ENCODE measurements around the gene BPI. TPM values are rescaled to one million over a fixed set of nuclear protein-coding genes. Genes with fewer than 3 reads are reported as not detected.
"Not testable (repeated sequence)": the region's sequence is repeated elsewhere in the genome, so short reads cannot be mapped to it uniquely, and the experiment has no call there.

The BPI gene
- total and polyA plus RNA-seq, 3 donors from 2014 or later: 9.3 to 29.0 (median 17.5) TPM

DNA sequence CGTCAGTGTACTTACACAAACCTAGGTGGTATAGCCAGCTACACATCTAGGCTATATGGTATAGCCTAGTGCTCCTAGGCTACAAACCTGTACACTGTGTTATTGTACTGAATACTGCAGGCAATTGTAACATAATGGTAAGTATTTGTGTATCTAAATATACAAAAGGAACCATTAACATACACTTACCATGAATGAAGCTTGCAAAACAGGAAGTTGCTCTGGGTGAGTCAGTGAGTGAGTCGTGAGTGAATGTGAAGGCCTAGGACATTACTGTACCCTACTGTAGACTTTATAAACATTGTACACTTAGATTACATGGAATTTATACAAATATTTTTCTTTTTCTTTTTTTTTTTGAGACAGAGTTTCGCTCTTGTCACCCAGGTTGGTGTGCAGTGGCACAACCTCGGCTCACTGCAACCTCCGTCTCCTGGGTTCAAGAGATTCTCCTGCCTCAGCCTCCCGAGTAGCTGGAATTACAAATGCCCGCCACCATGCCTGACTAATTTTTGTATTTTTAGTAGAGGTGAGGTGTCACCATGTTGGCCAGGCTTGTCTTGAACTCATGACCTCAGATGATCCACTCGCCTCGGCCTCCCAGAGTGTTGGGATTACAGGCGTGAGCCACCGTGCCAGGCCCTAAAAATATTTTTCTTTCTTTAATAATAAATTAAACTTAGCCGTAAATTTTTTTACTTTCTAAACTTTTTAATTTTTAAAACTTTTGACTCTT lies 28.0 kb upstream of the BPI start:
- H3K36me3 ChIP-seq (ENCODE audit: low read depth, missing control alignments): no peaks in the 10 kb centered on the region
- H3K4me3 ChIP-seq: no peak overlapping the region
- no peaks in the 10 kb centered on the region for H3K27me3 ChIP-seq
- no peak overlapping the region for H3K27ac ChIP-seq
- H3K9me3 ChIP-seq: no peaks in the 10 kb centered on the region
- intact Hi-C loops (cut with DNase I; ENCODE audit: low total_unique reads): no loop called here
- no peak for DNase-seq
- H3K4me1 ChIP-seq: peaks cover 2% of the 10 kb centered on the region
- 90 to 91% methylated on average over 12 of the region's 12 CpGs for WGBS, 2 donors
- no peak for TF ChIP-seq POLR2A (IDR thresholded peaks at IDR 0.05)
- TF ChIP-seq, protein P1, sequence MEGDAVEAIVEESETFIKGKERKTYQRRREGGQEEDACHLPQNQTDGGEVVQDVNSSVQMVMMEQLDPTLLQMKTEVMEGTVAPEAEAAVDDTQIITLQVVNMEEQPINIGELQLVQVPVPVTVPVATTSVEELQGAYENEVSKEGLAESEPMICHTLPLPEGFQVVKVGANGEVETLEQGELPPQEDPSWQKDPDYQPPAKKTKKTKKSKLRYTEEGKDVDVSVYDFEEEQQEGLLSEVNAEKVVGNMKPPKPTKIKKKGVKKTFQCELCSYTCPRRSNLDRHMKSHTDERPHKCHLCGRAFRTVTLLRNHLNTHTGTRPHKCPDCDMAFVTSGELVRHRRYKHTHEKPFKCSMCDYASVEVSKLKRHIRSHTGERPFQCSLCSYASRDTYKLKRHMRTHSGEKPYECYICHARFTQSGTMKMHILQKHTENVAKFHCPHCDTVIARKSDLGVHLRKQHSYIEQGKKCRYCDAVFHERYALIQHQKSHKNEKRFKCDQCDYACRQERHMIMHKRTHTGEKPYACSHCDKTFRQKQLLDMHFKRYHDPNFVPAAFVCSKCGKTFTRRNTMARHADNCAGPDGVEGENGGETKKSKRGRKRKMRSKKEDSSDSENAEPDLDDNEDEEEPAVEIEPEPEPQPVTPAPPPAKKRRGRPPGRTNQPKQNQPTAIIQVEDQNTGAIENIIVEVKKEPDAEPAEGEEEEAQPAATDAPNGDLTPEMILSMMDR (IDR thresholded peaks at IDR 0.05): no peak

DNA sequence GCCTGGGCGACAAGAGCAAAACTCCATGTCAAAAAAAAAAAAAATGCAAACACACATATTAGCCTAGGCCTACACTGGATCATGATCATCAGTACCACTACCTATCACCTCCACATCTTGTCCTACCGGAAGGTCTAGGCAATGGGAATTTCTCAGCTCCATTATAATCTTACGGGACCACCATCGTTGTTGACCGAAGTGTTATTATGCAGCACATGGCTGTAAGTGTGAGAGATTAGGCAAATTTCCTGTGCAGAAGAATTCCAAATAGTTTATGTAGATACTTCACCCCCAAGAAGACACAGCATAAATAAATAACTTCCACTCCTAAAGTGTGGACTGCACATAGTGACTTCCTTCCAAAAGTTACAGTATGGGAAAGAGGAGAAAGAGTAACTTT lies 26.7 kb upstream of the BPI start:
- H3K4me3 ChIP-seq: no peak overlapping the region
- no peaks in the 10 kb centered on the region for H3K36me3 ChIP-seq (ENCODE audit: low read depth, missing control alignments)
- H3K27ac ChIP-seq: no peak overlapping the region
- H3K4me1 ChIP-seq: no peaks in the 10 kb centered on the region
- no peak for DNase-seq
- TF ChIP-seq POLR2A (IDR thresholded peaks at IDR 0.05): no peak
- TF ChIP-seq, protein P1 (IDR thresholded peaks at IDR 0.05): no peak
- 90 to 95% methylated on average over 5 of the region's 5 CpGs for WGBS, 2 donors
- H3K9me3 ChIP-seq: no peaks in the 10 kb centered on the region
- intact Hi-C loops (cut with DNase I; ENCODE audit: low total_unique reads): no loop called here
- H3K27me3 ChIP-seq: no peaks in the 10 kb centered on the region

DNA sequence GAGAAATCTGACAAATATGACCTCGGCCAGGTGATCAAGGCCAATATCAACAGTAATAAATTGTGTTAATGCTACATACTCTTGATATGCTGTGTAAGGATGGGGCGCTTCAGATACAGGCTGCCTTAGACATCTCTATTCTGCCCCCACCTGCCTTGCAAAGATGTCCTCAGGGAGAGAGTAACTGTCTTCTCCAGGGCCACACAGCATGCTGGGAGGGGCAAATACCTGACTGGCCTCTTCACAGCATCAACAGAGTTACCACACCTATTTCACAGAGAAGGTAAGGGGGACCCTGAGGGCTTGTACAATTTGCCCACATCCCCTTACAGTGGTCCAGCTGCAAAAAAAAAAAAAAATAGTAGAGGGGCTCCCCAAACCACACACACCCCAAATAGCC lies 26.3 kb upstream of the BPI start:
- H3K9me3 ChIP-seq: no peaks in the 10 kb centered on the region
- no peaks in the 10 kb centered on the region for H3K4me1 ChIP-seq
- no peak overlapping the region for H3K4me3 ChIP-seq
- WGBS, 2 donors: 76 to 80% methylated on average over 2 of the region's 2 CpGs
- no peaks in the 10 kb centered on the region for H3K36me3 ChIP-seq (ENCODE audit: low read depth, missing control alignments)
- no peak for DNase-seq
- intact Hi-C loops (cut with DNase I; ENCODE audit: low total_unique reads): no loop called here
- TF ChIP-seq, protein P1 (IDR thresholded peaks at IDR 0.05): no peak
- no peak for TF ChIP-seq POLR2A (IDR thresholded peaks at IDR 0.05)
- H3K27me3 ChIP-seq: no peaks in the 10 kb centered on the region
- no peak overlapping the region for H3K27ac ChIP-seq

DNA sequence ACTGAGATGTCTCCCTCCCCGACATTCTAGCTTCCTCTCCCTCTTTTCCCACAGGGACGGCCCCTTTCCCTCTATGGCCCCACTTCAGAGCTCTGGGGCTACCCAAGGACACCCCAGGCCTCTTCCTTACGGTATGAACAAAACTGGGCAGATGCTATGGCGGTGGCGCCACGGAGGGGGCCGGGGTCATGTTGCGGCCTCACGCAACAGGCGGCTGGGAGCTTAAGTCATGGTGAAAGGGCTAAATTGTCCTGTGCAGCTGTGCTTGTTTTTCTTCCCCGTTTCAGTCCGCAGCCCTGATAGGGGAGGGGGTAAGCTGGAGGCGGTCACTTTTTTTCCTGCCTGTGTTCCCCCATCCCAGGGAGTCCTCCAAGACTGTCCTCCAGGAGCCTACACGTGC lies 25.8 kb upstream of the BPI start:
- Histone ChIP-seq H3K36me3 (ENCODE audit: low read depth, missing control alignments) (no peaks in the 10 kb centered on the region), H3K27me3 (no peaks in the 10 kb centered on the region), H3K4me3 (no peak overlapping the region), H3K4me1 (no peaks in the 10 kb centered on the region), H3K27ac (no peak overlapping the region), H3K9me3 (no peaks in the 10 kb centered on the region)
- no peak for DNase-seq
- WGBS, 2 donors: 61 to 76% methylated on average over 14 of the region's 14 CpGs
- intact Hi-C loops (cut with DNase I; ENCODE audit: low total_unique reads): no loop called here
- TF ChIP-seq, protein P1 (IDR thresholded peaks at IDR 0.05): no peak
- no peak for TF ChIP-seq POLR2A (IDR thresholded peaks at IDR 0.05)

DNA sequence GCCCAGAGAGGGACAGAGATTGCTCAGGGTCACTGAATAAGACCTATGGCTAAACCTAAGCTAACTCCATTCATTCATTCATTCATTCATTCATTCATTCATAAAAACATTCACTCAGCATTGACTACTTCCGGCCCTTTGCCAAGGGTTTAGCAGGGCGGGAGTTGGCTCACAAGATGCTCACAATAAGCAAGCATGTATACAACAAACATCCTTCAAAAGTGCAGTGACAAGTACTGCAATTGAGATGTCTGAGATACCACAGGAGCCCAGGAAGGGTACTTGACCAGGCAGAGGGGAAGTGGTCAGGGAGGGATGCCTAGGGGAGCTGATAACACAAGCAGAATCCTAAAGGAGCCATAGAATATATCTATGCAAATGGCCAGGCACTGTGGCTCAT lies 25.2 kb upstream of the BPI start:
- Histone ChIP-seq H3K27ac (no peak overlapping the region), H3K27me3 (no peaks in the 10 kb centered on the region), H3K36me3 (ENCODE audit: low read depth, missing control alignments) (no peaks in the 10 kb centered on the region), H3K4me3 (no peak overlapping the region), H3K9me3 (no peaks in the 10 kb centered on the region), H3K4me1 (no peaks in the 10 kb centered on the region)
- no peak for DNase-seq
- intact Hi-C loops (cut with DNase I; ENCODE audit: low total_unique reads): no loop called here
- no peak for TF ChIP-seq POLR2A (IDR thresholded peaks at IDR 0.05)
- TF ChIP-seq, protein P1 (IDR thresholded peaks at IDR 0.05): no peak
- 94% methylated on average over 2 of the region's 2 CpGs for WGBS, 2 donors

DNA sequence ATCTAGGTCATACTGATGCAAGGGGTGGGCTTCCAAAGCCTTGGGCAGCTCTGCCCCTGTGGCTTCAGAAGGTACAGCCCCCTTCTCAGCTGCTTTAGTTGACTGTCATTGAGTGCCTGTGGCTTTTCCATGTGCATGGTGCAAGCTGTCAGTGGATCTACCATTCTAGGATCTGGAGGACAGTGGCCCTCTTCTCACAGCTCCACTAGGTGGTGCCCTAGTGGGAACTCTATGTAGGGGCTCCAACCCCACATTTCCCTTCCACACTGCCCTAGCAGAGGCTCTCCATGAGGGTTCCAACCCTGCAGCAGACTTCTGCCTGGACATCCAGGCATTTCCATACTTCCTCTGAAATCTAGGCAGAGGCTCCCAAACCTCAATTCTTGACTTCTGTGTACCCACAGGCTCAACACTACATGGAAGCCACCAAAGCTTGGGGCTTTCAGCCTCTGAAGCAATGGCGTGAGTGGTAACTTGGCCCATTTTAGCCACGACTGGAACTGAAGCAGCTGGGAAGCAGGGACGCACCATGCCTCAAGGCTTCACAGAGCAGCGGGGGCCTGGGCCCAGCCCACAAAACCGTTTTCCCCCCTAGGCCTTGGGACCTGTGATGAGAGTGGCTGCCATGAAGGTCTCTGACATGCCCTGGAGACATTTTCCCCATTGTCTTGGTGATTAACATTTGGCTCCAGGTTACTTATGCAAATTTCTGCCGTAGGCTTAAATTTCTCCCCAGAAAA lies 22.6 kb upstream of the BPI start:
- H3K27me3 ChIP-seq; intact Hi-C loops (cut with DNase I; ENCODE audit: low total_unique reads); H3K27ac ChIP-seq; H3K4me1 ChIP-seq; H3K4me3 ChIP-seq; H3K36me3 ChIP-seq (ENCODE audit: low read depth, missing control alignments); H3K9me3 ChIP-seq; DNase-seq: not testable (repeated sequence)
- WGBS, 2 donors: 97 to 100% methylated on average over 6 of the region's 6 CpGs
